ENCODE data around the gene MMP21.

MMP21 gene

GRCh38 chr10:125747417-125747816, 28.2 kb downstream of the MMP21 start:
- no peaks in the 10 kb centered on the region for H3K9me3 ChIP-seq (ENCODE audit: insufficient read depth, low read length)
- H3K27me3 ChIP-seq (ENCODE audit: low read depth, low read length), result no peaks in the 10 kb centered on the region
- peaks cover 34% of the 10 kb centered on the region for H3K36me3 ChIP-seq (replicated peaks; ENCODE audit: low read depth, low read length)
- H3K4me2 ChIP-seq (ENCODE audit: low read length), result no peak overlapping the region
- TF ChIP-seq EZH2phosphoT487 (IDR thresholded peaks at IDR 0.05; ENCODE audit: low read depth), result no peak
- no peak for TF ChIP-seq CTCF (IDR thresholded peaks at IDR 0.05; ENCODE audit: low read depth, low read length)
- no peaks in the 10 kb centered on the region for H3K4me1 ChIP-seq (ENCODE audit: low read length)
- H3K9ac ChIP-seq (ENCODE audit: low read length), result no peak overlapping the region
- H4K20me1 ChIP-seq (ENCODE audit: insufficient read depth, low read length), result no peaks in the 10 kb centered on the region
- no peak overlapping the region for H2AFZ ChIP-seq (ENCODE audit: low read depth, low read length)
- no peak overlapping the region for H3K4me3 ChIP-seq (ENCODE audit: low read length)
- no peaks in the 10 kb centered on the region for H3K79me2 ChIP-seq (ENCODE audit: low read length)
- H3K27ac ChIP-seq (ENCODE audit: low read length), result no peak overlapping the region

- H3K27ac ChIP-seq (ENCODE audit: low read length), result no peak overlapping the region
- H3K27me3 ChIP-seq (ENCODE audit: low read depth, low read length), result no peaks in the 10 kb centered on the region
- TF ChIP-seq EZH2phosphoT487 (IDR thresholded peaks at IDR 0.05; ENCODE audit: low read depth) (no peak), CTCF (IDR thresholded peaks at IDR 0.05; ENCODE audit: low read depth, low read length) (no peak)
- H3K9ac ChIP-seq (ENCODE audit: low read length), result no peak overlapping the region
- no peaks in the 10 kb centered on the region for H3K4me1 ChIP-seq (ENCODE audit: low read length)
- H3K9me3 ChIP-seq (ENCODE audit: insufficient read depth, low read length), result no peaks in the 10 kb centered on the region
- H3K4me2 ChIP-seq (ENCODE audit: low read length), result no peak overlapping the region
- H4K20me1 ChIP-seq (ENCODE audit: insufficient read depth, low read length), result no peaks in the 10 kb centered on the region
- no peaks in the 10 kb centered on the region for H3K79me2 ChIP-seq (ENCODE audit: low read length)
- peaks cover 41% of the 10 kb centered on the region for H3K36me3 ChIP-seq (replicated peaks; ENCODE audit: low read depth, low read length)
- no peak overlapping the region for H2AFZ ChIP-seq (ENCODE audit: low read depth, low read length)
- H3K4me3 ChIP-seq (ENCODE audit: low read length), result no peak overlapping the region
Measured at GRCh38 chr10:125744909-125745308, 30.7 kb downstream of the MMP21 start.

- Histone ChIP-seq H3K27me3 (ENCODE audit: low read depth, low read length) (no peaks in the 10 kb centered on the region), H3K4me1 (ENCODE audit: low read length) (no peaks in the 10 kb centered on the region), H3K4me2 (ENCODE audit: low read length) (no peak overlapping the region), H3K36me3 (replicated peaks; ENCODE audit: low read depth, low read length) (peaks cover 57% of the 10 kb centered on the region), H3K27ac (ENCODE audit: low read length) (no peak overlapping the region), H3K9ac (ENCODE audit: low read length) (no peak overlapping the region), H3K79me2 (ENCODE audit: low read length) (no peaks in the 10 kb centered on the region), H3K4me3 (ENCODE audit: low read length) (no peak overlapping the region), H4K20me1 (ENCODE audit: insufficient read depth, low read length) (no peaks in the 10 kb centered on the region; the same call in 1 of the 2 replicates), H2AFZ (ENCODE audit: low read depth, low read length) (no peak overlapping the region), H3K9me3 (ENCODE audit: insufficient read depth, low read length) (no peaks in the 10 kb centered on the region)
- TF ChIP-seq EZH2phosphoT487 (IDR thresholded peaks at IDR 0.05; ENCODE audit: low read depth) (no peak), CTCF (IDR thresholded peaks at IDR 0.05; ENCODE audit: low read depth, low read length) (peak; percentile 14; the same call in 1 of the 2 replicates)
Measured at GRCh38 chr10:125742465-125742864, 33.2 kb downstream of the MMP21 start.

GRCh38 chr10:125739994-125740679, 35.5 kb downstream of the MMP21 start:
- H3K79me2 ChIP-seq (ENCODE audit: low read length), result no peaks in the 10 kb centered on the region
- H3K4me2 ChIP-seq (ENCODE audit: low read length), result no peak overlapping the region
- H3K4me3 ChIP-seq (ENCODE audit: low read length), result no peak overlapping the region
- H3K4me1 ChIP-seq (ENCODE audit: low read length), result no peaks in the 10 kb centered on the region
- no peaks in the 10 kb centered on the region for H3K9me3 ChIP-seq (ENCODE audit: insufficient read depth, low read length)
- no peaks in the 10 kb centered on the region for H3K27me3 ChIP-seq (ENCODE audit: low read depth, low read length)
- peaks cover 58% of the 10 kb centered on the region for H3K36me3 ChIP-seq (replicated peaks; ENCODE audit: low read depth, low read length)
- H3K9ac ChIP-seq (ENCODE audit: low read length), result no peak overlapping the region
- TF ChIP-seq CTCF (IDR thresholded peaks at IDR 0.05; ENCODE audit: low read depth, low read length), result no peak
- no peak for TF ChIP-seq EZH2phosphoT487 (IDR thresholded peaks at IDR 0.05; ENCODE audit: low read depth)
- no peaks in the 10 kb centered on the region; the same call in 1 of the 2 replicates for H4K20me1 ChIP-seq (ENCODE audit: insufficient read depth, low read length)
- H2AFZ ChIP-seq (ENCODE audit: low read depth, low read length), result no peak overlapping the region
- H3K27ac ChIP-seq (ENCODE audit: low read length), result no peak overlapping the region

All from OCI-LY3 (cell line).